GM12891 (cell line): ENCODE results near the gene FRMD6.

Source experiments
- POLR2A ChIP-seq: IDR thresholded peaks from 2 replicates; pipeline ENCODE4 v1.6.1; 2011; ENCODE audit warnings: low read depth, low read length, control low read depth
- POLR2AphosphoS5 ChIP-seq: IDR thresholded peaks from 2 replicates; pipeline ENCODE4 v1.6.1; 2011; ENCODE audit warnings: low read depth, low read length, control low read depth
- TAF1 ChIP-seq: IDR thresholded peaks from 2 replicates; pipeline ENCODE4 v1.6.1; 2011; ENCODE audit warnings: low read depth, low read length, control low read depth

GRCh38 chr14:51750542-51750941 lies 98.8 kb downstream of the FRMD6 start:
- no peak for TF ChIP-seq POLR2A
- no peak for TF ChIP-seq TAF1
- no peak for TF ChIP-seq POLR2AphosphoS5
